NCI-H128 (cell line): ENCODE data around the gene ASTL.
A peak's percentile ranks its signal among the peaks of the same experiment; 100 is the strongest.

Experiments
- DNase-seq: peaks from one replicate; lab custom pipeline; 2025; ENCODE audit not compliant: unreplicated experiment; lab: John Stamatoyannopoulos, UW

ASTL gene

DNA sequence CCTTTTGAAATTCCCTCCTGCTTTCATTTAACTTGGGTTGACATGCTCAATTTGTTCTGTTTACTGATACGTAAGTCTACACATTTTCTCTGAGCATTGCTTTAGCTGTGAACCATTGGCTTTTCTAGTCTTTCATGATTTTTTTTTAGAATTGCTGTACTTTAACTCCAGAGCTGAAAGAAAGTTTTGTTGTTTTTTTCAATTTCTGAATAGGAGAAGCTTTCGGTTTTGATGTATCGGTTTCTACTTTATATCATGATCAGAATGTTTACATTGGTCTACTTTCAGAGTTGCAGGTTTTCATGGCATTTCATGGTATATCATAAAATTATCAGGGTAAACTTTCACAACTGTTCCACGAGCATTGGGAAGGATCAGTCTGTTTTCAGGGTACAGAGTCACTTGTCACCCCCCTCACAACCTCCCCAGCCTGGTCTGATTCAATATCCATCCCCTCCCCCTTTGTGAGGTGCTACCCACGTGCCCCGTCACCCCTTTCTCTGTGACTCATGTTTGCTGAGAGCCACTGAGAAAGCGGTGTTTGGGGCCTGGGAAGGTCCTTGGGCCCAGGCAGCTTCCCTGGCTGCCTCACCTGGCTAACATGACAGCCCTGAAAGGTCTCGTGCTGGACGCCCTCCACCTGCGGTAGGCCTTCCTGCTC is 7.0 kb downstream of the ASTL start:
- DNase-seq = no peak

DNA sequence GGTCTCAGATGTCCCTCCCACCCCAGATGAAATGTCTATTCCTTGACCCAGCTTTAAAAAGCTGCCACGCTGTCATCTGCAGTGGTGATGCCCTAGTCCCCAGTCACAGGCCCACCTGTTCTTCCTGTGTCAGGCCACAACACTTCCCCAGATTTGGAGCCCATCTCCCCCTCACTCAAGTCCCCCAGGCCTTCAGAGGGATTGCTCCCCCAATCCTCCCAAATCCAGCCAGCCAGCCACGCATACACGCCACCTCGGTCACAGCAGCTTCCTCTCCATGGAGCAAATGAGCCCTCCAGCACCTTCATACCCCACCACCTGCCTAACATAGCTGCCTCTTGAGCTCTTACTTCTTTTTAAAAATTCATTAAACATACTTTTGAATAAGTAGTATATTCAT is 7.8 kb downstream of the ASTL start:
- DNase-seq = no peak

DNA sequence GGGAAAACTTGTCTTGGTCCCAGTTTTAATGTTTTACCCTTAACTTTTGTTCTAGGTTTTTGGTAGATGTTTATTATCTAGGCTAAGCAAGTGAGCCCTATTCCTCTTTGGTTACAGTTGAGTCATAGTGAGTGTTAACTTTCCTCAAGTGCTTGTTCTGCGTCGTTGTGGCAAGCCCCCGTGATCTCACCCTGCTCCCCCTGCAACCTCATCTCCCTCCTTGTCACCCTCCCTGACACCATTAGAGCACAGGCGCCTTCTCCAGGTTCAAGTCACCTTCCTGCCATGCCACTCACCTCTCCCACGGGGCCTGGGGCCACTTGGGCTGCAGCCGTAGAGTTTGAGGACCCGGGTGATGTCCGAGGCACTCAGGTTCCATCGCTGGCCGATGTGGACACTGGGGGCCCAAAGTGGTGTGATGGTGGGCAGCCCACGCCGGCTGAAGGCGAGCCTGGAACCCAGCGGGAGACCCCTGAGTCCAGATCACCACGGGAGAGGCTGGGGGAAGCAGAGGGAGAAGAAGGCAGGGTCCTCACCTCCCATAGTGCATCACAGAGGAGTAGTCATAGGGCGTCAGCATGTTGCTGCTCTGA is 8.7 kb downstream of the ASTL start:
- no peak for DNase-seq

DNA sequence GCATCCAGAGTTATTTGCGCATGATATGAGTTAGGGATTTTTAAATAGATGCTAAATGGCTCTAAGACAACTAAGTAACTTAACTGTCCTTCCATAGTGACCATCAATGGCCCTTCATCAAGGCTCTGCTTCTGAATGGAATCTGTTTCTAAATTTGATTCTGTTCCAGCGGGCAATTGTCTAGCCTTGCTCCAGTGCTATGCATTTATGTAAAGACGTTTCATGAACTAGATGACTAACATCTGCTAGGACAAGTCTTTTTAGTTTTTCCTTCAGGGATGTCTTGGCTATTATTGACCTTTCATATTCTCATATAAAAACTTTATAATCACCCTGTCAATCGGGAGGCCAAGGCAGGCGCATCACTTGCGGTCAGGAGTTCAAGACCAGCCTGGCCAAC is 9.8 kb downstream of the ASTL start:
- no peak for DNase-seq

DNA sequence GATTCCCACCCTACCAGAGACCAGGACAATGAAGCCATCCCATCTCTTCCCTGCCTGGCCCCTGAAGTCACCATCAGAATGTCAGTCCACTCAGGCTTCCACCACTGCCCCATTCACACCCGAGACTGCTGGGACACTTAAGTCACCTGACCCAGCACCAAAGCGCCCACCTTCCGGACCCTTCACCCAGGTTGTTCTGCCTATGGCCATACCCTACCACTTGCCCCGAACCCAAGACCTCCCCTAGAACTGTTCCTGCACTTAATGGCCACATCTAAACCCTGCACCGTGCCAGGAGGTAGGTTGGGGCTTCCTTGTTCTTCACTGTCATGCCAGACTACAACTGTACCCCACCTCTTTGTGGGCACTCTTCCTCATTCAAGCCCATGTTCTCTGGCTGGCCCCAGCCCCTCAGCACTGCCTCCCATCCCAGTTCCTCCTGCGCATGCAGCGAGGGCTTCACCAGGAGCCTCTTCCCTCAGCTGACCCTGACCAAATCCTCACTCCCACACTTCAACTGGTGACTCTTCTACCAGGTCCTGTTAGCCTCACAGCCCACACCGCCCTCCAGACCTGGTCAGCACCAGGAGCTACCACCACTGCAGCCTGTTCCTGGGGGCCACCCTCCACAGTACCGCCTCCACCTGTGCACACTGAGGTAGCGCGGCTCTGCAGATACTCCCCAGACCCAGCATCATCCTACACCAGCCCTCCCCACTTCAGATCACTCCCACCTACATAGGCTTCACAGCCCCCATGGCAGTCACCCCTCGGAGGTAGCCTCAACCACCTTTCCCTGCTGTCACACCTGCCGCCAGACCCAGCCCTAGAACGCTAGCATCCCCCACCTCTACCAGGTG is 13.7 kb downstream of the ASTL start:
- no peak for DNase-seq

DNA sequence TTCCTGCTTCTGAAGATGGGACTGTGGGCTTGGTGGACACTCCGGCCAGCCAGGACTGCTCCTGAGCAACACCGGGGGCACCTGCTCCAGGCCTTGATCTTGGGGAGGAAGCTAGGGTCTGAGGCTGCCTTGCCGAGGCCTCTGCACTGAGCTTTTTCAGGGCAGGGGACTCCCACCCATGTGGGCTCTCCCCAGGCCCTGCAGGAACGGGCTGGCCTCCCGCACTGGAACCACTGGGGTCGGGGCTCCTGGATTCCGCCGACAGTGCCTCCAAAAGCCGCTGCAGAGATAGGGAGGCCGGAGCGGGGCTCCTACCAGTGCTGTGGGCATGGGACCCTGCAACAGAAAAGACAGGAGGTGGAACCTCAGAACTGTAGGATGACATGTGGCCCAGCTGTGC is 14.4 kb downstream of the ASTL start:
- no peak for DNase-seq

DNA sequence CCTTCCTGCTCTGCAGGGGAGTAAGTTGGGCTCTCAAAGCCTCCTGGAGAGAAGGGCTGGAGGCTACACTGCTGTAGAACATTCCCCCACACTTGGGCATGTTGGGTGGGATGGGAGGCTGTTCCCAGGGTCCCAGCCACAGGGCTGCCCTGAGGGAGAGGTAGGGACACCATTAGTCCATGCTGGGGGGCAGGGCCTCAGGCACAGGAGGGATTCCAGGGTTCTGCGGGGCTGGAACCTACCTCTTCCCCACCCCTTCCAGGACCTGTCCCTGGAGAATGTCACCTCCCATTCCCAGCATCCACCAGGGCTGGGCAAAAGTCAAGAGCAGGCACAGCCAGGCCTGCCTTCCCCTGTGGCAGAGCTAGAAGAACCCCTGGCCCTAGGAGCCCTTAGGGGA is 15.0 kb downstream of the ASTL start:
- DNase-seq = no peak

DNA sequence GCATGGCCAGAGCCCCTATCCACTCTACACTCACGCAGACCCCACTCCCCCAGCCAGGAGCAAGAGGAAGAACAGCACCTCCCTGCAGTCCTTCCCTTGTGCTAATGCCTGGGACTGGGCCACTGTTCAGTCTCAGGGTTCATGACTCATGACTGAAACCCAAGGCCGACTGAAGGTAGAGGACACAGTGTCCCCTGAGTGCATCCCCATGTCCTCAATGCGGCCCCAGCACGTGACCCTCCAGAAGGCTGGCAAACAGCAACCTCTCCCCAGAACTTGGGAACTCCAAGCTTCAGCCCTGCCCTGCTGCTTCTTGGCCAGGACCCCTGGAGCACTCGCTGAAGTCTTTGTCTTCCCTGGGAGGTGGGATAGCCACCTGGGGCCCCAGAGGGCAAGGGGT is 15.9 kb downstream of the ASTL start:
- no peak for DNase-seq

DNA sequence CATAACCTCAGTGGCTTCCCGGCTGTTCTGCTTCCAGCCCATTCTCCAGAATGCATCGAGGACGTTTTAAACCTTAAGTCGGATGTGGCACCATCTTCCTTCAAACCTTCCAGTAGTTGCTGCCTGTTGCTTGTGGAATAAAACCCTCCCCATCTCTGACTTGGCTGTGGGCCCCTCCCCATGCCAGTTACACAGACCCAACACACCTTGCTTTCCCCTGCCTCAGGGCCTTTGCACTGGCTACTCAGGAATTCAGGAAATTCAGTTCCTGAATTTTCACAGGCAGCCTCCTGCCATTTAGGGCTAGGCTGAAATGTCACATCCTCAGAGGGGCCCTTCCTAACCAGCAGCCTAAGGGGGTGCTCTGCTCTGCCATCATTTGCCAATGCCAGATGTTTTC is 16.9 kb downstream of the ASTL start:
- DNase-seq = no peak

DNA sequence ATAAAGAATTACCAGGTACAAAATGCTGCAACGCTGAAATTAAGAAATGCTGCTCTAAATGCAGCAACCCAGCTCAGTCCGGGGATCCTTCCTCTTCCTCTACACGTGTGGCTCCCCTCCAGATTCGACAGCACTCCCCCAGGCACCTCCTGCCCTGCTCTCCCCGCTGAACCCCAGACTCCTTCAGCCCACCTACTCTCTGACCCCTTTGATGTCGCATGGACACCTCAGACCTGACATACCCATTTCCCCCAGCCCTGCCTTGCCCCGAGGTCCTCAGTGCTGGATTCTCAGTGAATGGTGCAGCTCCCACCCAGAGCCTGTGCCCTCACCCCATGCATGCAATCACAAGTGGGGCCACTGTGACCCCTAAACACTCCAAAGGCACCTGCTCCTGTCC is 17.3 kb downstream of the ASTL start:
- DNase-seq = no peak

DNA sequence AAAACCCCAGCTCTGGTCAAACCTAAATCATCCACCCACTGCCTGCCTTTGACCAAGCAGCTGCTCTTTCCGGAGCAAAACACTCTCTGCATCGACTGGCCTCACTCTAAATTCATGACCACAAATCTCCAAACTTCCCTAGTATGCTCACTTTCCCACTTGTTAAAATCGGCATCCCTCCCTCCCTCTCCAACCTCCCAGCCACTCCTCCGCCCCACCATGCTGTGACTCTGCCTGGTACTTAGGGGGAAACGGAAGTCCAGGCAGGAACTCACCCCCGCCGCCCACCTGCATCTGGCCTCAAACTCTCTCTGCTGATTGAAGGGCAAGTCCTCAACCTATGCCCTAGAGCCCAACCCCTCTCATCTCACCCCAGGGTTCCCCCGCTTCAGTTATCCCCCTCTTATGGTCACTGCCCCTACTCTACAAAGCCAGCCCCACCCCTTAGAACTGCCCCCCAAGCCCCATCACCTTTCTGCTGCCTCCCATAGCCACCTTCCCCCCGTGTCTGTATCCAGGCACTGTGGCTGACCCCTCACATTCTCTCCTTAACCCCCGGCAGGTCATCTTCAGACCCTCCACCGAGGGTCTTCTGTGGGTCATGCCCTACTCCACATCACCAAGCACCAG is 18.1 kb downstream of the ASTL start:
- no peak for DNase-seq

DNA sequence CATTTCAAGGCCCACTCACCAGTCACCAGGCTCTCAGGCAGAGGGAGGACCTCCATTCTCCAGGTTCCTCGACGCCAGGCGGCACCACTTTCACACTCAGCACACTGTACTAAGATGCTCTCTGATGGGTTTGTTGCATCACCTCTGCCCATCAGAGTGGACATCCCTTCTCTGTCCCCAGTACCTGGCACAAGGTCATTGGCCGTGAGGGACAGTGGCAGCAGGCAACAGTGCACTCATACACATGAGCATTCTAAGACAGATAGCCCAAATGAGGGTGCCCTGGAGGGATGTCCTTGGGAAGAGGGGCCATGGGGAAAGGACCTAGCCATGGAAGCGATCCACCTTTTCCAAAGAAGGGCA is 18.9 kb downstream of the ASTL start:
- no peak for DNase-seq

DNA sequence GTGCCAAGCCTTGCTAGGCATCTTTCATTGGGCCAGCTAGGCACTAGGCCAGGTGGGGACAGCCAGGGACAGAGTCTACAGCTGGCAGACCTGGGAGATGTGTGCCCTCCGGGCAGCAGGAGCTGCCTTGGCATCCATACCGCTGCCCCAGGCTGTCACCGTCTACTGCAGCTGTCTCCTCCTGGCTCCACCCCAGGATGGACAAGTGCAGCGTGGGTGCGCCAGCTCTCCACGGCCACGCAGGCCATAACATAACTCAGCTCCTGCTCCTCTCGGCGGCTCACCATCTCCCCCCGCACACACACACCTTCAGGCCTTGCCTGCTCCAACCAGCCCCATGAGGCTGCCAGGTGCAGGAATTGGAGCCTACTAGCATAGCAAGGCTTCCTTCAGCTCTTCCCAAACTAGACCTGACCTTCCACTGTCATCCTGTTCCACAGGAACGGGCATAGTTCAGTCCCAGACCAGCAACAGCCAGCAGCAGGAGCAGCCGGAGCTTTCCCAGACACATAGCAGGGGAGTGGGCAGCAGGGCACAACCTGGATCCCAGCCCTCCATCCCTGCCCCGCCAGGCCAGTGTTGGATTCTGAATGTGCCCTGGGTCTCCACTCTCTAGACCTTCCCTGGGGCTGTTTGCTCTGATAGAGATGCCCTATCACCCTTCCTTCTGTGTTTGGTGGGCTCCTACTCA is 19.5 kb downstream of the ASTL start:
- no peak for DNase-seq

DNA sequence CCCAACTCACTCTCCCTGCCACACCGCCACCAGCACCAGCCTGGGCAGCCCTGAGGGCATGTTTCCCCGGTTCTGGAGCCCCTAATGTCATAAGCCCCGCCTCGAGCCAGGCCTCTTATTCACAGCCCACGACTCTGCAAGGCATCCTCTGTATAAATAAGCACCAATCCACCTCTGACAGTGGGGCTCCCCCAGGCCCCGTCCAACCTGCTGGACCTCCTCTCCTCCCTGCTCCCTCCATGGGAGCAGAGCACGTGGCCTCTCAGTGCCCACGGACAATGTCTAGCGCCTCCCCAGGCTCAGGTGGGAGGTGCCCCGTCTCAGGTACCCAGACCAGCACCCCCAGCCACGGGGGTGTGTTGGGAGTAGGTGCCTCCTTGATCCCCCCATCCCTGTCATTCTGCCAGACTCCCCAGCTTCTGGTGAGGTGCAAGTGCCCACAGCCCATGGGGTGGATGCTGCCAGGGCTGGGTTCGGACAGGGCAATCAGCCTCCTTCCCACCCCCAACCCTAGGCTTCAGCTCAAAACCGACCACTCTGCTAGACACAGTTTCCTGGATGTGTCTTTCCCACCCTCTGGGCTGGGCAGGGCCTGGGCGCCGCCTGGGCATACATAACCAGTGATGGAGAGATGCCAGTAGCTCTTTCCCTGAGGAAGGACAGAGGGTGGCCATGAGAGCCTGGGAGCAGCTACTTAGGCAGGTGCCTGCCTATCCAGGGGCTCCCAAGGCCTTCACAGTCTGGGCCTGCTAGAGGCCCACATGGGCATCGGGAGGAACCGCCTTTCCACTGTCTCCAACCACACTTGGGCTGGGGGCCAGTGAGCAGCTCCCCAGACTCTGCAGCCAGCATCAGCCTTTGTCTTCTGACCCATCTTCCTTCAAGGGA is 20.4 kb downstream of the ASTL start:
- DNase-seq = no peak

DNA sequence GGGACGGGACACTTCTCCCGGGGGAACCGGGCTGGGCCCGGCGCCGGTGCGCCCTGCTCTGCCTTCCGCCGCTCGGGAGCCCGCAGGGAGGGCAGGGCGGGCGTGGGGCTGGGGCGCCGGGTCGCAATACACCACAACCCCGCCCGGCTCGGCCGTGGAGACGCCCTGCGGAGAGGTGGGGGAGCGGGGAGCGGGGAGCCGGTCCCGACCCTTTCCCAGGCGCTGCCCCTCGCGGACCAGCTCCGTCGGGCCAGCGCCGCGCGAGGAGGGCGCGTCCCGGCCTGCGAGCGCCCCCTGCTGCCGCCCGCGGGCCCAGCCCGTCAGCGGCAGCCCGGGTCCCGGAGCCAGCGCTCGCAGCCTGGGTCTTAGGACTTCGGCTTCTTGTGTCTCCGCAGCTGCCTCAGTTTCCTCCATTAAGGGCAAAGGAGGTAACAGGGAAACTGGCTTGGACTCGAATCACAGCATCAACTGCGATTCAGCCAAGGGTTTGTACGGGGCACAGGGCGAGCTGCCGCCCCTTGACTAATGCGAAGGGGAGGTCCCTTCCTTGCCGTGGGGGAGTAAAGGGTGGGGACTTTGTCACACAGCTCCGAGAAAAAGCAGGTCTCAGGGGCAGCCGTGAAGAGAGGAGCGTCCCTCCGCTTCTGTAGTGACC is 21.3 kb downstream of the ASTL start:
- no peak for DNase-seq

DNA sequence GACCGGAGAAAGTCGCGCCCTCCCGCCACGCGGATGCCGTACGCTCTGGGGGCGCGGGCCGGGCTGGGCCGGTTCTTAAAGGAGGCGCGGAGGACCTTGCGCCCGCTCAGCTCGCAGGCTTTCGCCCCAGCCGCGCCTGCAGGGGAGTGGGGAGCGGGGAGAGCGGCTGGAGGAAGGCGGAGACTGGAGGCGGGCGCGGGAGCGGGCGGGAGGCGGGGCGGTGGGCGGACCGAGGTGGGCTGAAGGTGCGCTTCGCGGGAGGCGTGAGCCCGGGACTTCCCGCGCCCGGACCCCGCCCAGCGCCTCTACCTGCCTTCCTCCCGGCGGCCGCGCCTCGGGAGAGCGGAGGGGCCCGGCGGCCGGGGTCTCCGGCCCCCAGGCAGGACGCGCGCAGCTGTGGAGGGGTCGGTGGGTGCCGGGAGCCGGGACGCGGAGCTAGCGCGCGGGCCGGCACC is 21.9 kb downstream of the ASTL start, which contains the start of gene ADRA2B:
Gene ADRA2B, minus strand, starts transcription at position 148 of the 455 bp plus-strand sequence. CDS start 422 bp downstream, outside the sequence.
- DNase-seq = peak; percentile 21

DNA sequence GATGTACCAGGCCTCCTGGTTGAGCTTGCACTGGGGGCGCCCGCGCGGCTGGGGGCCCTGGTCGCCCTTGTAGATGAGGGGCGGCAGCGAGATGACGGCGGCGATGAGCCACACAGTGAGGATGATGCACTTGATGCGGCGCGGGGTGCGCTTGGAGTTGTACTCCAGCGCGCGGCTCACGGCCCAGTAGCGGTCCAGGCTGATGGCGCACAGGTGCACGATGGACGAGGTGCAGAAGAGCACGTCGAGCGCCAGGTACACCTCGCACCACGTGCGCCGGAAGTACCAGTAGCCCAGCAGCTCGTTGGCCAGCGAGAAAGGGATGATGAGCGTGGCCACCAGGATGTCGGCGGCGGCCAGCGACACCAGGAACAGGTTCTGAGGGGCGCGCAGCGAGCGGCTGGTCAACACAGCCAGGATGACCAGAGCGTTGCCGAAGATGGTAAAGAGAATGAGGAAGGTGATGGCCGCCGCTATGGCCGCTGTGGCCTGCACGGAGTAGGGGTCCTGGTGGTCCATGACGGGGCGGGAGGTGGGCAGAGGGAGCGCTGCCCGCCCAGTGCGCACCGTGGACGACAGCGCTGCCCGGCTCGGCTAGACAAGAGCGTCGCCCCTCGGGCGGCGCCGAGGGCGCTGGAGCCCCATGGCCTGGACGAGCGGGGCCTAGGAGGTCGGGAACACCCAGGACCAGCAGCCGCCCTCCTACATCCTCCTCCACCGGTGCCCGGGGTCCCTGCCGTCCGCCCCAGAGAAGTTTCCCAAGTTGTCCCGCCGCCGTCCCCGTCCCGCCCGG is 22.5 kb downstream of the ASTL start:
- no peak for DNase-seq

DNA sequence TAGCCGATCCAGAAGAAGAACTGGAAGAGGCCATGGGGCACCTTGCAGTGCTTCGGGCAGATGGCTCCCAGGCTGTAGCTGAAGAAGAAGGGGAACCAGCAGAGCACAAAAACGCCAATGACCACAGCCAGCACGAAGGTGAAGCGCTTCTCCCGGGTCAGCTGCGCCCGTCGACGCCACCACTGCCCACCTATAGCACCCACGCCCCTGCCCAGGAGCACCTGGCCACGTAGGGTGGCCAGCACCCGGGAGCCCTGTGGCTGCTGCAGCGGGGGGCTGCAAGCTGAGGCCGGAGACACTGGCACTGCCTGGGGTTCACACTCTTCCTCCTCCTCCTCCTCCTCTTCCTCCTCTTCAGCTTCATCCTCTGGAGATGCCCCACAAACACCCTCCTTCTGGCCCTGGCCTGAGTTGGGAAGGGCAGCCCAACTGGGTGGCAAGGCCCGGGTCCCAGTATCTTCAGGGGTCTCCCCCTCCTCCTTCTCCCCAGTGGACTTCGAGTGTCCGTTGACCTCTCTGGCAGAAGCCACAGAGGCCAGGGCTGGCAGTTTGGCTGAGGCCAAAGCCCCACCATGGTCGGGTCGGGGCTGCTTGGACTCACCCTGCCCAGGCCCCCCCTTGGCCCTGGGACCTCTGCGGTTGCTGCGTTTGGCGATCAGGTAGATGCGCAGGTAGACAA is 23.3 kb downstream of the ASTL start:
- DNase-seq = no peak
